ENCODE results near the gene DIS3L2.
"Not testable (repeated sequence)": the region's sequence is repeated elsewhere in the genome, so short reads cannot be mapped to it uniquely, and the experiment has no call there.

Gene DIS3L2

DNA sequence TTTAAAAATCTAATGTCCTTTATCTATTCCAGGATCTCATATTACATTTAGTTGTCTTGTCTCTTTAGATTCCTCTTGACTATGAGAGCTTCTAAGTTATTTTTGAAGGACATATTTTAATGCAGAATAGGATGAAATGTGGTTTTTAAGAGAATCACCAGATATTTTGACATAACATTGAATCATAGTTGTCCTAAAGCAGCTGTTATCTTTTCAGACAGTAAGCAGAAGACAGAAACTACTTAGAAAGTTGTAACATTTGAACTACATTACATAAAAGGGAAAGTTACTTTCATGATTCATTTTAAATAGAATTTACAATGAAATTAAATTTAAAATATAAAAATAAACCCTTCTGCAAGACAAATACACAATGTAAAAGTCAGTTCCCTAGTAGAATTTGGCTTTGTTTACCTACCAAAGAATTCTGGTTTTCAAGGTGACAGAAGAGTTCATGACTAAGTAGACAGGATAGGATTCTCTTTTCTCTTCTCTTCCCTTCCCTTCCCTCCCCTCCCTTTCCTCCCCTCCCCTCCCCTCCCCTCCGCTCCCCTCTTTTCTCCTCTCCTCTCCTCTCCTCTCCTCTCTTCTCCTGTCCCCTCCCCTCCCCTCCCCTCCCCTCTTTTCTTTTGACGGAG lies 186.0 kb downstream of the DIS3L2 start:
- DNase-seq (ENCODE audit: extremely low read depth in 1 of 2, low read depth in 1 of 2): no peak

DNA sequence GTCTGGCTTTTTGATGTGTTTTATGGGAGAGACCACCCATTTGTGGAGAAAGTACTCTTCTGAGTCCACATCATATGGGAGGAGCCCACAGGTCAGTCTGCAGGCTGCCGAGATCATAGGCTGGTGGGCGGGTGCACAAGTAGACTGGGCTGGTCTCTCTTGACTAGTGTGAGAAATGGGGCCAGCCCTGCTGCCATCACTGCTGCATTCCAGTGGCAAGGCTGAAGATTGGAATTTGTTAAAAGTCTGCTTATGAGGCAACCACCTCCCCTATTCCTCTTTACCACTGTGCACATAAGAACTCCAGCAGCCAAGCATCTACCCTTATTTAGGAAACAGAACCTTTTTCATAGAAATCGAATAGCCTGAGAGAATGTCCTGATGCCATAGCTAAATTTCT lies 200.7 kb downstream of the DIS3L2 start:
- DNase-seq (ENCODE audit: extremely low read depth in 1 of 2, low read depth in 1 of 2): no peak

DNA sequence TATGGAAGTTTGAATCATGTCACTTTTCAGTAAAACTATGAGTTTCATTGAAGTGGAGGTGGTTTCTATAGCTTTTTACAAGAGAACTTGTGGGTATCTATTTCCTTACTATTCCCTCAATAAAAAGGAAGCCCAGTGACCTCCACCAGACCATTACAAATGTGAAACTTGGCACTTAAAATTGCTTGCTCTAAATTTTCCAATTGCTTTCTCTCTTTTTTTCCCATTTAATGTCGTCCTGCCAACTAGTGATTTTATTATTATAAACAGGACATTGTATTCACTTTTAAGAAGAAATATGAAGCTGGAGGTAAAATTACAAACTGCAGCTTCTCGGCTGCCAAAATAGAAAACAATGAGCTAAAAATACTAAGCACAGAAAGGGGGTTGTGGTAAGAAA lies 208.9 kb downstream of the DIS3L2 start:
- no peak for DNase-seq (ENCODE audit: extremely low read depth in 1 of 2, low read depth in 1 of 2)

DNA sequence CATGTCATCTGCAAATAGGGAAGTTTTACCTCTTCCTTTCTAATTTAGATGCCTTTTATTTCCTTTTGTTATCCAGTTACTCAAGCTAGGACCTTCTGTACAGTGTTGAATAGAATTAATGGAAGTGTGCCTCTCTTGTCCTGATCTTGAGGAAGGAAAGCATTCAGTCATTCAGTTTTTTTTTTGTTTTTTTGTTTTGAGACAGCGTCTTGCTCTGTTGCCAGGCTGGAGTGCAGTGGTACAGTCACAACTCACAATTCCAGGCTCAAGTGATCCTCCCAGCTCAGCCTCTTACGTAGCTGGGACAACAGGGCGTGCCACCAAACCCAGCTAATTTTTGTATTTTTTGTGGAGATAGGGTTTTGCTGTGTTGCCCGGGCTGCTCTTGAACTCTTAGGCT lies 213.1 kb downstream of the DIS3L2 start:
- no peak for DNase-seq (ENCODE audit: extremely low read depth in 1 of 2, low read depth in 1 of 2)

DNA sequence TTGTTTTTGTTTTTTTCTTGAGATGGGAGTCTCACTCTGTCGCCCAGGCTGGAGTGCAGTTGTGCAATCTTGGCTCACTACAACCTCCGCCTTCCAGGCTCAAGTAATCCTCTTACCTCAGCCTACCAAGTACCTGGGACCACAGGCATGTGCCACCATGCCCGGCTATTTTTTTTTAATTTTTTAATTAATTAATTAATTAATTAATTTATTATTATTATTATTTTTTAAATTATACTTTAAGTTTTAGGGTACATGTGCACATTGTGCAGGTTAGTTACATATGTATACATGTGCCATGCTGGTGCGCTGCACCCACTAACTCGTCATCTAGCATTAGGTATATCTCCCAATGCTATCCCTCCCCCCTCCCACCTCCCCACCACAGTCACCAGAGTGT lies 215.1 kb downstream of the DIS3L2 start:
- DNase-seq (ENCODE audit: extremely low read depth in 1 of 2, low read depth in 1 of 2): not testable (repeated sequence)

DNA sequence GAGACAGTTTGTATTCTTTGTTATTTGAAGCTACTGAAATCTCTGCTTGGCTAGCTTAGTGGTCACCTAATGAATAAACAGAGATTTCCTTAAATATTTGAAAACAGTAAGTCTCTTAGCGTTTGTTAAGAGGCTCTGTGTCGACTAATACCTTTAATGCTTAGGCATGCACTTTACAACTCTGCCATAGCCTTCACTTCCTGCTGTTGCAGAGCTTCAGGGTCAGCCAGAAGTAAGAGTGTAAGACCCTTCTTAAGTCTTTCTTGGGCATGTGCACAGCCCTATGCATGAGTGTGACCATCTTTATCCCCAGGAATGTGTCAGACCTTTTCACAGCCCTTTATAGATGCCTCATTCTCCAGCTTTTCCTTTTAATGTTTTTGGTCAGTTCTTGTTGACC lies 221.8 kb downstream of the DIS3L2 start:
- DNase-seq (ENCODE audit: extremely low read depth in 1 of 2, low read depth in 1 of 2): no peak

DNA sequence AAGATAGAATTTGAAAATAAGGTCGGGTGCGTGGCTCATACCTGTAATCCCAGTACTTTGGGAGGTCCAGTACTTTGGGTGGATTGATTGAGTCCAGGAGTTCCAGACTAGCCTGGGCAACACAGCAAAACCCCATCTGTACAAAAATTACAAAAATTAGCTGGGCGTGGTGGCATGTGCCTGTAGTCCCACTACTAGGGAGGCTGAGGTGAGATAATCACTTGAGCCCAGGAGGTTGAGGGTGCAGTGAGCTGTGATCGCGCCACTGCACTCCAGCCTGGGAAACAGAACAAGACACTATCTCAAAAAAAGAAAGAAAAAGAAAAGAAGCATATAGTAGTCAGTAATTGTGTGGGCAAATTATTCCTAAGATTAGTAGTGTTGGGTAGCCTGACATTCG lies 222.8 kb downstream of the DIS3L2 start:
- DNase-seq (ENCODE audit: extremely low read depth in 1 of 2, low read depth in 1 of 2): no peak

DNA sequence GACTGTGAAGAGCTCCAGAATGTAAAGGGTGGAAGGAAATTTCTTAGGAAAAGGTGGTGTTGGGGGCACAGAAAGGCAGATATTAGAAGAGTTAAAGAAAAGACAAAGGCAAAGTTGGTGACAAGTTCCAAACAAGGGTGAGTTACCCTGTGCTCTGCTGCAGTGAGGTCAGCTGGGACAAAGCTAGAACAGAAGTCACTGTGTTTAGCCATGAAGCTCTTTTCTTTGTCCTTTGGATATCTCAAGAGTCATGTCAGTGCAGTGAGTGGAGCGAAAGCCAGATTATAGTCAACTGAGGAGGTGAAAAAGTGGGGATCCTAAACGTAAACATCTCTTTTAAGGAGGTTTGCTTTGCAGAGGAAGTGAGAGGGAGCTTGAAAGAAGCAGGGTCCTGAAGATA lies 229.3 kb downstream of the DIS3L2 start:
- no peak for DNase-seq (ENCODE audit: extremely low read depth in 1 of 2, low read depth in 1 of 2)

DNA sequence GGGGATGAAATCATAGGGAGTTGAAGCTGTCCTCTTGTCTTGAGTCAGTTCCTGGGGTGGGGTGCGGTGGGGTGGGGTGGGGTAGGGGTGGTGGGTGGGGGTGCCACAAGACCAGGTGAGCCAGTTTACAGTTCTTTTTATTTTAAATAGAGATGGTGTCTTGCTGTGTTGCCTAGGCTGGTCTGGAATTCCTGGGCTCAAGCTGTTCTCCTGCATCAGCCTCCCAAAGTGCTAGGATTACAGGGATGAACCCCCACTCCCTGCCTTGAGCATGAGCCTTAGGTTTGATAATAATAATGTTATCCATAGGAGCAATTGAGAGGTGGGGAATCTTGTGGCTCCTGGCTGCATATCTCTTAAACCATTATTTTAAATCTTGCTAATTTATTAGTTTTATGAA lies 234.0 kb downstream of the DIS3L2 start:
- no peak for DNase-seq (ENCODE audit: extremely low read depth in 1 of 2, low read depth in 1 of 2)

DNA sequence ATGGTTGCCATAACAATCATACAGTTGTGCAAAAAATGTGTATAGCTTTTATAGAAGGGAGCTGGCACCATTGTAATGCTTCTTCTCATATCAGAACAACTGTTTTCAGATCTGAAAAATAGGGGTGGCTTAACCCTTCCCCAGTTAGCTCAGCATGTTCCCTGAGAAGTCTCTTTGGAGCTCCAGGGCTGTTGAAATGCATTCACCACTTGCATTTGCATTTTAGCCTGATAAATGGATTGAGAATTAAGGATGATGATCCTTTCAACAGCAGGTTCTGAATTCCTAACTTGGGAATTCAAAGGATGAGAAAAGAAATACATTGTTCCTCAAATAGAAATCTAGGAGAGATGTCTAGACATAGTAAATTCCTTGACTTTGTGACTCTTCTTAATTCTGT lies 235.3 kb downstream of the DIS3L2 start:
- DNase-seq (ENCODE audit: extremely low read depth in 1 of 2, low read depth in 1 of 2): no peak

DNA sequence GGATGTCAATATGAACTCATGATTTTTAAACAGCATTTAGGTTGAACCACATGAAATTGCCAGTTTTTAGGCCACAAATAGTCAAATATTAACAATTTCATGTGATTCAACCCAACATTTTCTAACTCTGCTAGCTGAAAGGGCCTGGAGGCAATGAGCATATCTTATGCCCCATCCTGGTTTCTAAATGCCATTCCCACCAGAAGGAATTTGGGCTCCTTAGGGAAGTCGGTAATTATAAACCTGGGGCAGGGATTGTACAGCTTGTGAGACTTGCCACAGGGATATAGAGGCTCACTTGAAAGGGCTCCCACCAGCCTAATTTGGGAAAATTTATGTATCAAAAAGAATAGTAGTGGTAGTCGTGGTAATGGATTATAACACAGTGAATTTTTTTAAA lies 238.7 kb downstream of the DIS3L2 start:
- no peak for DNase-seq (ENCODE audit: extremely low read depth in 1 of 2, low read depth in 1 of 2)

DNA sequence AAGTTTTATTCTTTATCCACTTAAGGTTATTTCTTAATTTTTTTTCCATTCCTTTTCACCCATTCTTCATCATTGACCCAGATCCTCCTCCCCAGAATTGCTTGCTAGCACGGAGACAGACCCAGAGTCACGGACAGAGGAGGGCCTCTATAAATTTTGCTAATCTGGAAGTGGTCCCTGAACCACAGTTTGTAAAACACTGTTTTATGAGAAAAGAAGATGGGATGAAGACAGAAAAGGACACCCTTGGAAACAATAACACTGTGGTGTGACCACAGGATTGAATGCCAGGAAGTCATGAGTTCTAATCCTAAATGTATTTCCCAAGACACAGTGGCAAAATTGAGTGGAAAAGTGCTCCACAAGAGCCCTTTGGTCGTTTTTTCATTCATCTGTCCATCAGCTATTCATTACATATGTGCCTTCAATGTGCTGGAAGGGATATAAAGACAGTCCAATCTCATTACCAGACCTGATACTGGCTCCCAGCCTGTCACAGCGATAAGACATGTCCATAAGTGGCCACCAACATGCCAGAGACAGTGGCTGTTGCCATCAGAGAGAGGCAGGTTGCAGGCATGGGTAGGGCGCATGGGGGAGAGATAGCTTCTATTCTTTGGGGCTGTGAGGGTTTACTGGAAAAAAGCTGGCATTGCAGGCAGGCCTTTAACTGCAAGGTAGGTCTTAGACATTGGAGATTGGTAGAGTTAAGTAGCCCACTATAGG lies 241.8 kb downstream of the DIS3L2 start:
- no peak for DNase-seq (ENCODE audit: extremely low read depth in 1 of 2, low read depth in 1 of 2)

DNA sequence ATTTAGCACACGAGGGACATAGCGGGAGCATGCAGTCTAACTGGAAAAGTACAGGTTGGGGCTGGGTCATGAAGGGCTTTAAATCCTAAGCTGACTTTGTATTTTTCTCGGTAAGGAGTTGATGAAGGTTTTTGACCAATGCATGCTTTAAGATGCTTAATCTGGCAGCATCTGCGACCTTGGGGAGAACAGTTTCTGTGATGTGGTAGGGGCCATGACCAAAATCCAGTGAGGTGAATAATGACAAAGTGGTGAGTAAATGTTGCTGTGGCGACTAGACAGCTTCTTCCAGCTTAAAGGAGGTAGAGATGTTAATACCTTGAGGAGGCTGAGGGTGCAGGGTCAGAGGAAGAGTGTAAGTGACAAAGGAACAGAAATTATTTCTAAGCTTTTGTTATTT lies 242.4 kb downstream of the DIS3L2 start:
- DNase-seq (ENCODE audit: extremely low read depth in 1 of 2, low read depth in 1 of 2): no peak

DNA sequence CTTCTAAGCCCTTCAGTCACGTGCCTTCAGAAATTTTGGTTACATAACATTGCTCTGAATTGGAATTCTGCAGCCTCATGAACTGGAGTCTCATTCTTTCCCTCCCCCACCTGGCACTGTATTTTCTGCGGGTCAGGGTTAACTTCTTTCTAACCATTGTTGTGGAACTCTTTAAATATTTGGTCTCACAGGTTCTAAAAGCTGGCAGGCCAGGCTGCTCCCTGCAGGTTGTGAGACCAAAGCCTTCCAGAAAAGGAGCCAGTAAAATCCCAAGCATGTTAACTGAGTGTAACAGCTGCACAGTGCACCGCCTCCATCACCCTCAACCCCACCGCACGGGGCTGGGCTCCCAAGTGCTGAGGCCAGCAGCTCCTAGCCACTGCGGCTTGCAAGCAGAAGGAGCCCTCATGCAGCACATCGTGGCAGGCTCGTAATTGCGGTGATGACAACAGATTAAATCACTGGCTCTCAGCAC lies 243.0 kb downstream of the DIS3L2 start:
- no peak for DNase-seq (ENCODE audit: extremely low read depth in 1 of 2, low read depth in 1 of 2)

DNA sequence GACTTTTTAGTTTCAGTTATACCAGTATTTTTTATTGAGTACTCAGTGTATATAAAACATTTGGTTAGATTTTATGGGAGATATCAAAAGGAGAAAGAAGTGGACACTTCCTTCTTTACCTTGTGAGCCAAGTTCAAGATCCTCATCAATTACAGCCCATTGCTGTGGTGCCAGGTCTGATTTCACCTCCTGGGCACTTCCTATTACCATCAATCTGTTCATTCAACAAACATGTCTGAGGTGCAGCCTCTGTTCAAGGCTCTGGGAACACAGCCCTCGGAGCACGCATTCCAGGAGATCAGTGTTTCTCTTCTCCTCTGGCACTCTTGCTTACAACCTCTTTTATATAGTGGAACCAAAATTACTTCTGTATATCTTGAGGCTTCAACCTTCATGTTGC lies 245.7 kb downstream of the DIS3L2 start:
- DNase-seq (ENCODE audit: extremely low read depth in 1 of 2, low read depth in 1 of 2): no peak

DNA sequence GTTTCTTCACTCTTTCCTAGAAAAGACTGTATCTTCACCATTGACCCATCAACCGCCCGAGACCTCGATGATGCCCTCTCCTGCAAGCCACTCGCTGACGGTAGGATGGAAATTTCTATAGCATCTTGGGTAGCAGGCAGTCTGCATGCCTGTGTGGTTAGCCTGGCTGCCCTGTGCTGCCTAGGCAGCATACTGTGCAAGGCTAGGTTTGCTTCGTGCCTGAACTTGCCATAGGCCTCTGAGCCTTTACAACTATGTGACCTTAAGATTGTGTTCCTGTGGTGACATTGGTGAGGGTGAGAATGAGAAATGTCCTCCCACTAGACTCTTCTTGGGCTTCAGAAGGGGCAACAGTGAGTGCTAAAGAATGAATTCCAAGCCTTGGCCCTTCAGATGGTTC lies 248.8 kb downstream of the DIS3L2 start:
- no peak for DNase-seq (ENCODE audit: extremely low read depth in 1 of 2, low read depth in 1 of 2)

DNA sequence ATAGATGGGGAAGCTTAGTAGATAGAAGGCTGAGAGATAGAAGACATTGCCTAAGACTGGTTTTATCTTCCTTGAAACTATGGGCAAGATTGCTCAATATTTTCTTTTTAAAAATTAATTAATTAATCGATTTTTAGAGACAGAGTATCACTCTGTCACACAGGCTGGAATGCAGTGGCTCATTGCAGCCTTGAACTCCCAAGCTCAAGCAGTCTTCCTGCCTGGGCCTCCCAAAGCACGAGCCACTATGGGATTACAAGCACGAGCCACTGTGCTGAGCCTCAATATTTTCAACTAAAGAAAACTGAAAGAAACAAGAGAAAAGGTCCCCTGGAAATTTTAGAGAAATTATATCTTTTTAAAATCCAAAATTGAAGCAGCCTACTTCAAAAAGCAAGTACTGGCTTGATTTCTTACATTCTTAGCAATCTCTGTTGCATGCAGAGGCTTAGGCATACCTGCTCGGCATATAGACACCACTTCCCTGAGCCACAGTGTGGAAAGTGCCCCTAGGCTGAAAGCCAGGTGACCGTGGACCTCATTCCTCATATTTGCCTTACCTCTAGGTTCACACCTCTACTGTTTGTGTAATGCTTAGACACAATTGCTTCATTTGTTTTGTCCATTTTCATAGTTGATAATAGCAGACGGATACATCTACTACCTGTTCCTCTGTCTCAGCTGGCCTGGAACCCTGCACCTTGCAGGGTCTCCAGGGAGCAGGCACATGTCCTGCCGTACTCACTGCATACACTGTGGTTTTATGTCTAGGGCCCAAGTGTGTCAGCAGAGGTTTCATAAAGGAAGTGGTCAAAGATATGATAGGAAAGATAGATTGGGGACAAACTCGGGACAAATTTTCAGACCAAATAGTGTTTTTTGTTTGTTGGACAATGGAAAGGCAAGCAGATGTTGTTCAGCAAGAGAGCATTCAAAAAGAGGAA lies 250.5 kb downstream of the DIS3L2 start:
- no peak for DNase-seq (ENCODE audit: extremely low read depth in 1 of 2, low read depth in 1 of 2)

DNA sequence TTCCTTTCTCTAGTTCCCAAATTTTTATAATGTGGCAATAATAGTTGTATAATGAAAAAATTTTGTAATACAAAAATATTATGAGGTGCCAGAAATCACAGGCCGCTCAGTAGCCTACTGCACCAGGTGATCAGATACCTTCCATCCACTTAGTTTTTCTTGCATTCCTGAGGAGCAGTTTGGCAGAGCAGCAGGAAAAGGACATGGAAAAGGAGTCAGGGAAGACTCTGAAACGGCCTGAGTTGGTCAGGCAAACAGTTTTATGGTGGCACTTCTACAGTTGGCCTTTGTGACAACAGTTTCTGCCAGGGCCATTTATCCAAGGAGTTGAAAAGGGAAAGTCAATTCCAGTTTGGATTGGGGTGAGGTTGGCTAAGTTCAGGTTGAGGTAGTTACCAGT lies 251.7 kb downstream of the DIS3L2 start:
- no peak for DNase-seq (ENCODE audit: extremely low read depth in 1 of 2, low read depth in 1 of 2)

DNA sequence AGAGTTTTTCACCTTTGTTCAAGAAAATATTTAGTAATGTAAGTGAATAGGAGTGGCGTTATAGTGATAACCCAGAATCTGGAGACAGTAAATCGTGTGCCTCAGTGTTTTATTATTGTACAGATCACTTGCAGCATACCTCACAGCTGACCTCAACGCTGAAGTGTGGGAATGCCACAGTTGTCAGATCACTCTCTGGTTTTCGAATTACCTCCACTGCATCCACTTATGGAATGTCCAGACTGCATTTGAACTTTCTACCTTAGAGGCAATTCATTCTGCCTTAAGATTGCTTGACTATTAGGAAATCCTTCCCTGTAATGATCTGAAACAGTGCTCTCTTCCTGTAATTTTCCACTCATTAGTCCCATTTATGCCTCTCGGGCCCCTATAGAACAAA lies 252.5 kb downstream of the DIS3L2 start:
- no peak for DNase-seq (ENCODE audit: extremely low read depth in 1 of 2, low read depth in 1 of 2)

DNA sequence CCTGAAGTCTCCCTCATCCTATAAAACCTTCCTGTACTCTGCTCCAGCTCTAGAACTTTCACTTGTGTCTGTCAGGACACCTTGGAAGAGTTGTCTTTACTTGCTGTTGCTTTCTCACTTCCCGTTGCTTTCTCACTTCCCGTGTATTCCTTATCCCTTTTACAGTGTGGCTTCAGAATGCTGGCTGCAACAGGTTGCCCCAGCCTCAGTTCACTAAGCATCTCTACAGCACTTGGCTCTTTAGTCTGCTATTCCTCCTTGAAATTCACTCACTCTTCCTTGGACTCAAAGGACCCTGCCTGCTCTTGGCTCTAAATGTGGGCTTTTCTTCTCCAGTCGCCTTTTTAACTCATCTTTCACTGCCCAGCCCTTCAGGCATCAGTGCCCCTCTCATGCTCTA lies 254.5 kb downstream of the DIS3L2 start:
- DNase-seq (ENCODE audit: extremely low read depth in 1 of 2, low read depth in 1 of 2): no peak

DNA sequence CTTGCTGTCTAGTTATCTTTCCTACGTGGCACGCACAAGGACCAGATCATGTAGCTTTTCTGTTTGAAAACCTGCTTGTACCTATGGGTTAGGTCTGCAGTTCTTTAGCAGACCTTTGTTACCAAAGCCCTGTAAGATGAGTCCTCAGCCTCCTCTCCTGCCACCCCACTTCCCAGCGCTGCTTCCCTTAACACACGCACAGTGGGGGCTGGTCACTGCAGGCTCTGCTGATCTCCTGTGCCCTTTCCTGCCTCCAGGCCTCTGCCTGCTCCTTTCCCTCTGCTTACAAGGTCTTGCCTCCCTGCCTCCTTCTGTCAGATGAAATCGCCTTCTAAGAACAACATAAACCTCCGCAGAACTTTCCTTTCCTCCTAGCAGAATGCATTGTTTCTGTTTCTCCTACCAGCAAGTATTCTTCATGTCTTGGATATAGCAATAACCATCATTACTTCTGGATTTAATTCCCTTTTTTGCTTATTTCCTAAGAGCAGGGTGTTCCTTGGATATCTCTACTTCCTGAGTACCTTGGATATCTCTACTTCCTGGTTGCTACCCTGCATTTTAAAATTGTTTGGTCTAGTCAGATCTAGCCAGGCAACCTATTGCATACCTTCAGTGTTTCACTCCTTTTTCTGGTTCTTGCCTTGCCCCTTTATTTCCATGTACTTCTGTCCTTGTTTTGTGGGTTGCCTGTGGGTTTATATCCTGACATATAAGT lies 257.4 kb downstream of the DIS3L2 start:
- no peak for DNase-seq (ENCODE audit: extremely low read depth in 1 of 2, low read depth in 1 of 2)
